DMS153 (cell line): ENCODE data around the gene KCNQ5.

ENCODE experiments used
- DNase-seq: peaks from one replicate; lab custom pipeline; 2025; lab: John Stamatoyannopoulos, UW

Gene KCNQ5

GRCh38 chr6:72905705-72906478, 284.0 kb downstream of the KCNQ5 start:
- DNase-seq, result no peak

- DNase-seq, result no peak
These were observed 289.7 kb downstream of the KCNQ5 start for GRCh38 chr6:72911463-72912155.

- no peak for DNase-seq
These were observed 291.9 kb downstream of the KCNQ5 start for GRCh38 chr6:72913797-72914196.

- DNase-seq, result no peak
These were observed 294.4 kb downstream of the KCNQ5 start for GRCh38 chr6:72916298-72916697.

- no peak for DNase-seq
These were observed 295.0 kb downstream of the KCNQ5 start for GRCh38 chr6:72916906-72917305.

GRCh38 chr6:72922401-72922800, 300.5 kb downstream of the KCNQ5 start:
- no peak for DNase-seq

GRCh38 chr6:72925136-72925535, 303.3 kb downstream of the KCNQ5 start:
- no peak for DNase-seq

- DNase-seq, result no peak
These were observed 308.8 kb downstream of the KCNQ5 start for GRCh38 chr6:72930556-72931132.

- no peak for DNase-seq
These were observed 309.5 kb downstream of the KCNQ5 start for GRCh38 chr6:72931325-72931887.

- no peak for DNase-seq
These were observed 311.4 kb downstream of the KCNQ5 start for GRCh38 chr6:72933233-72933632.

GRCh38 chr6:72936766-72937559, 315.1 kb downstream of the KCNQ5 start:
- DNase-seq, result no peak

GRCh38 chr6:72938104-72938503, 316.2 kb downstream of the KCNQ5 start:
- DNase-seq, result no peak

GRCh38 chr6:72939004-72939403, 317.1 kb downstream of the KCNQ5 start:
- DNase-seq, result no peak

GRCh38 chr6:72940265-72940664, 318.4 kb downstream of the KCNQ5 start:
- DNase-seq, result no peak

- no peak for DNase-seq
These were observed 319.4 kb downstream of the KCNQ5 start for GRCh38 chr6:72941263-72941662.

- peak; percentile 95 for DNase-seq
These were observed 319.9 kb downstream of the KCNQ5 start for GRCh38 chr6:72941751-72942150.

GRCh38 chr6:72943699-72944098, 321.8 kb downstream of the KCNQ5 start:
- DNase-seq, result no peak

GRCh38 chr6:72944660-72945059, 322.8 kb downstream of the KCNQ5 start:
- no peak for DNase-seq

- no peak for DNase-seq
These were observed 324.9 kb downstream of the KCNQ5 start for GRCh38 chr6:72946774-72947173.

GRCh38 chr6:72947534-72947933, 325.7 kb downstream of the KCNQ5 start:
- DNase-seq, result no peak

- no peak for DNase-seq
These were observed 326.3 kb downstream of the KCNQ5 start for GRCh38 chr6:72948153-72948552.
